ENCODE data around the gene ACACA. TPM values are rescaled to one million over a fixed set of nuclear protein-coding genes. Genes with fewer than 3 reads are reported as not detected.

ACACA gene
- total RNA-seq, 2 donors from 2014 or later = 8.6 to 10.2 TPM

GRCh38 chr17:37212179-37212578, 194.5 kb downstream of the ACACA start:
- DNase-seq (ENCODE audit: low spot score) = no peak
- H3K4me1 ChIP-seq = no peaks in the 10 kb centered on the region
- no peaks in the 10 kb centered on the region for H3K27me3 ChIP-seq
- peaks cover 4% of the 10 kb centered on the region for H3K36me3 ChIP-seq
- TF ChIP-seq CTCF (IDR thresholded peaks at IDR 0.05) = no peak
- H3K27ac ChIP-seq = no peak overlapping the region
- no peaks in the 10 kb centered on the region for H3K9me3 ChIP-seq
- no peak overlapping the region for H3K4me3 ChIP-seq

GRCh38 chr17:37211136-37211535, 195.5 kb downstream of the ACACA start:
- H3K27me3 ChIP-seq = no peaks in the 10 kb centered on the region
- H3K27ac ChIP-seq = no peak overlapping the region
- no peak for DNase-seq (ENCODE audit: low spot score)
- H3K4me3 ChIP-seq = no peak overlapping the region
- peaks cover 4% of the 10 kb centered on the region for H3K36me3 ChIP-seq
- H3K4me1 ChIP-seq = no peaks in the 10 kb centered on the region
- no peak for TF ChIP-seq CTCF (IDR thresholded peaks at IDR 0.05)
- H3K9me3 ChIP-seq = no peaks in the 10 kb centered on the region

- H3K4me3 ChIP-seq = no peak overlapping the region
- TF ChIP-seq CTCF (IDR thresholded peaks at IDR 0.05) = no peak
- DNase-seq (ENCODE audit: low spot score) = no peak
- H3K27ac ChIP-seq = no peak overlapping the region
- H3K36me3 ChIP-seq = peaks cover 7% of the 10 kb centered on the region
- H3K27me3 ChIP-seq = no peaks in the 10 kb centered on the region
- no peaks in the 10 kb centered on the region for H3K4me1 ChIP-seq
- H3K9me3 ChIP-seq = no peaks in the 10 kb centered on the region
Observed at GRCh38 chr17:37207103-37207502, 199.5 kb downstream of the ACACA start.

GRCh38 chr17:37206299-37206698, 200.3 kb downstream of the ACACA start:
- Histone ChIP-seq H3K27ac (no peak overlapping the region), H3K36me3 (peaks cover 7% of the 10 kb centered on the region), H3K9me3 (no peaks in the 10 kb centered on the region), H3K4me3 (no peak overlapping the region), H3K27me3 (no peaks in the 10 kb centered on the region), H3K4me1 (no peaks in the 10 kb centered on the region)
- DNase-seq (ENCODE audit: low spot score) = no peak
- TF ChIP-seq CTCF (IDR thresholded peaks at IDR 0.05) = no peak

- Histone ChIP-seq H3K4me3 (no peak overlapping the region), H3K36me3 (peaks cover 2% of the 10 kb centered on the region), H3K9me3 (no peaks in the 10 kb centered on the region), H3K4me1 (no peaks in the 10 kb centered on the region), H3K27ac (no peak overlapping the region), H3K27me3 (no peaks in the 10 kb centered on the region)
- no peak for DNase-seq (ENCODE audit: low spot score)
- no peak for TF ChIP-seq CTCF (IDR thresholded peaks at IDR 0.05)
Observed at GRCh38 chr17:37200497-37200896, 206.1 kb downstream of the ACACA start.

GRCh38 chr17:37197336-37197735, 209.3 kb downstream of the ACACA start:
- Histone ChIP-seq H3K27ac (no peak overlapping the region), H3K36me3 (no peaks in the 10 kb centered on the region), H3K4me1 (no peaks in the 10 kb centered on the region), H3K4me3 (no peak overlapping the region), H3K27me3 (no peaks in the 10 kb centered on the region), H3K9me3 (no peaks in the 10 kb centered on the region)
- no peak for TF ChIP-seq CTCF (IDR thresholded peaks at IDR 0.05)
- no peak for DNase-seq (ENCODE audit: low spot score)

Data from right atrium auricular region (tissue), 2 donors.